HepG2 (cell line): ENCODE measurements around the gene CLDN9. TPM values are rescaled to one million over a fixed set of nuclear protein-coding genes. Genes with fewer than 3 reads are reported as not detected.
A peak's percentile ranks its signal among the peaks of the same experiment; 100 is the strongest.

Source experiments
- ATAC-seq: fragments of 200-7000 bp; cut with Tn5 transposase; 3 replicates; pipeline ENCODE4 v1.9.1; 2020; ENCODE audit warnings: mild to moderate bottlenecking, moderate library complexity
- BruUV-seq: library from RNA; stranded (reverse); fragments of 400-500 nt; replicated peaks from 2 replicates; lab custom pipeline; 2021; lab: Mats Ljungman, UMichigan
- CTCF ChIA-PET: fragments of 300-600 bp; formaldehyde crosslinking; extraction: SDS; loops from one replicate; lab custom pipeline; 2021; ENCODE audit warnings: low total read pairs, inconsistent platforms, low intra/inter-chr PET ratio; lab: Yijun Ruan, JAX
- POLR2A ChIA-PET: fragments of 350-600 bp; sonication (Branson Sonifier 250); formaldehyde crosslinking; loops from one replicate; lab custom pipeline; 2020; ENCODE audit warnings: antibody characterized with exemption, inconsistent platforms; lab: Yijun Ruan, JAX
- DNase-seq: peaks from one replicate; pipeline ENCODE4 v3.0.0-alpha.2; 2015; ENCODE audit warnings: low spot score
- FAIRE-seq: peaks from 3 replicates; lab custom pipeline; 2011; peaks lifted over from hg19 to GRCh38; lab: Jason Lieb, UNC
- H2AFZ ChIP-seq: one replicate; pipeline ENCODE4 v1.6.1; 2011; ENCODE audit warnings: low read length, inconsistent platforms
- H3K27ac ChIP-seq: fragments of 300-600 bp; 3 replicates; pipeline ENCODE4 v1.8.0; 2011; ENCODE audit warnings: mixed run types, mild to moderate bottlenecking, mixed read lengths, low read length, inconsistent platforms; ENCODE audit not compliant: insufficient read depth; ENCODE audit errors: extremely low read length
- H3K27me3 ChIP-seq, 2 experiments: fragments of 200-600 bp in 1 of 2; 2 replicates in 1 of 2; 3 replicates in 1 of 2; pipeline versions ENCODE4 v1.6.0 to v1.8.0; 2011; ENCODE audit warnings: low read length in 2 of 2, mild to moderate bottlenecking in 2 of 2, moderate library complexity in 2 of 2, inconsistent platforms in 1 of 2; ENCODE audit not compliant: insufficient read depth in 2 of 2, control insufficient read depth in 1 of 2
- H3K36me3 ChIP-seq, 2 experiments: fragments of 200-600 bp in 1 of 2; replicated peaks in 1 of 2; 2 replicates in 1 of 2; 3 replicates in 1 of 2; pipeline versions ENCODE4 v1.5.1 to v1.8.0; 2011; ENCODE audit warnings: low read length in 2 of 2, inconsistent platforms in 1 of 2; ENCODE audit not compliant: insufficient read depth in 2 of 2, control insufficient read depth in 1 of 2
- H3K4me1 ChIP-seq: 2 replicates; pipeline ENCODE4 v1.5.1; 2012; ENCODE audit warnings: low read length, inconsistent platforms; ENCODE audit not compliant: insufficient read depth
- H3K4me2 ChIP-seq: 2 replicates; pipeline ENCODE4 v1.6.0; 2011; ENCODE audit warnings: low read depth, low read length, inconsistent platforms
- H3K4me3 ChIP-seq, 3 experiments: fragments of 200-600 bp in 1 of 3; sonication (generic), shearing (Covaris generic) in 1 of 3; replicated peaks in 1 of 3; 2 replicates each; pipeline ENCODE4 v1.5.1; 2011 to 2016; ENCODE audit warnings: low read length in 3 of 3, inconsistent platforms in 2 of 3, low read depth in 2 of 3, mild to moderate bottlenecking in 2 of 3, control low read depth in 1 of 3, mixed read lengths in 1 of 3; ENCODE audit not compliant: insufficient read depth in 1 of 3
- H3K79me2 ChIP-seq: one replicate; pipeline ENCODE4 v1.6.1; 2011; ENCODE audit warnings: low read length, inconsistent platforms; ENCODE audit not compliant: insufficient read depth
- H3K9ac ChIP-seq: 2 replicates; pipeline ENCODE4 v1.6.0; 2011; ENCODE audit warnings: mild to moderate bottlenecking, low read depth, low read length, inconsistent platforms; ENCODE audit not compliant: insufficient read depth
- H3K9me3 ChIP-seq: 2 replicates; pipeline ENCODE4 v1.5.1; 2012; ENCODE audit warnings: mild to moderate bottlenecking, low read length
- H4K20me1 ChIP-seq: 2 replicates; pipeline ENCODE4 v1.6.0; 2011; ENCODE audit warnings: inconsistent platforms, mild to moderate bottlenecking, low read length, moderate library complexity; ENCODE audit not compliant: insufficient read depth
- DPF2 ChIP-seq: sonication (generic); formaldehyde crosslinking; IDR thresholded peaks from 2 replicates; pipeline ENCODE4 v1.4.0; 2020; ENCODE audit warnings: mild to moderate bottlenecking, low read depth, missing genetic modification reagents, borderline replicate concordance
- HES4 ChIP-seq: sonication (generic); formaldehyde crosslinking; IDR thresholded peaks from 2 replicates; pipeline ENCODE4 v1.9.0; 2021; ENCODE audit warnings: mild to moderate bottlenecking, missing genetic modification reagents, borderline replicate concordance
- IRF9 ChIP-seq: sonication (generic); formaldehyde crosslinking; IDR thresholded peaks from 2 replicates; pipeline ENCODE4 v1.8.0; 2022; ENCODE audit warnings: missing genetic modification reagents, mild to moderate bottlenecking, borderline replicate concordance
- KDM1A ChIP-seq: IDR thresholded peaks from 2 replicates; pipeline ENCODE4 v1.6.1; 2016; ENCODE audit warnings: missing compliant biosample characterization
- NFKBIZ ChIP-seq: IDR thresholded peaks from 2 replicates; pipeline ENCODE4 v1.6.1; 2018; ENCODE audit warnings: missing genetic modification reagents, missing compliant biosample characterization
- POLR2AphosphoS2 ChIP-seq: IDR thresholded peaks from 2 replicates; pipeline ENCODE4 v1.6.1; 2011; ENCODE audit warnings: low read depth, low read length, improper control_type of control experiment
- SATB2 ChIP-seq: sonication (generic); formaldehyde crosslinking; IDR thresholded peaks from 2 replicates; pipeline ENCODE4 v1.5.0; 2020; ENCODE audit warnings: missing genetic modification reagents
- STAG1 ChIP-seq: sonication (generic); formaldehyde crosslinking; IDR thresholded peaks from 2 replicates; pipeline ENCODE4 v1.4.0; 2020; ENCODE audit warnings: missing genetic modification reagents
- TIGD3 ChIP-seq: sonication (generic); formaldehyde crosslinking; IDR thresholded peaks from 2 replicates; pipeline ENCODE4 v1.5.1; 2020; ENCODE audit warnings: mild to moderate bottlenecking, missing genetic modification reagents, borderline replicate concordance
- TRIM24 ChIP-seq: sonication (generic); formaldehyde crosslinking; IDR thresholded peaks from 2 replicates; pipeline ENCODE4 v1.8.0; 2022; ENCODE audit warnings: mild to moderate bottlenecking, missing genetic modification reagents
- ZBTB49 ChIP-seq: sonication (generic); formaldehyde crosslinking; IDR thresholded peaks from 2 replicates; pipeline ENCODE4 v1.4.0; 2020; ENCODE audit warnings: missing genetic modification reagents, borderline replicate concordance
- ZFP1 ChIP-seq: IDR thresholded peaks from 2 replicates; pipeline ENCODE4 v1.6.1; 2016
- ZFP62 ChIP-seq: sonication (generic); formaldehyde crosslinking; IDR thresholded peaks from 2 replicates; pipeline ENCODE4 v1.4.0; 2020; ENCODE audit warnings: missing genetic modification reagents
- ZMYM2 ChIP-seq: sonication (generic); formaldehyde crosslinking; IDR thresholded peaks from 2 replicates; pipeline ENCODE4 v1.8.0; 2022; ENCODE audit warnings: mild to moderate bottlenecking, missing genetic modification reagents
- ZNF317 ChIP-seq: sonication (generic); formaldehyde crosslinking; IDR thresholded peaks from 2 replicates; pipeline ENCODE4 v1.5.0; 2020; ENCODE audit warnings: mild to moderate bottlenecking, missing genetic modification reagents
- ZNF615 ChIP-seq: sonication (generic); formaldehyde crosslinking; IDR thresholded peaks from 2 replicates; pipeline ENCODE4 v1.5.0; 2020; ENCODE audit warnings: mild to moderate bottlenecking, missing genetic modification reagents, borderline replicate concordance
- ZNF703 ChIP-seq: sonication (generic); formaldehyde crosslinking; IDR thresholded peaks from 2 replicates; pipeline ENCODE4 v1.5.1; 2020; ENCODE audit warnings: missing genetic modification reagents, mild to moderate bottlenecking, moderate library complexity, borderline replicate concordance
- ZNF709 ChIP-seq: sonication (generic); formaldehyde crosslinking; IDR thresholded peaks from 2 replicates; pipeline ENCODE4 v1.5.0; 2020; ENCODE audit warnings: mild to moderate bottlenecking, missing genetic modification reagents
- ZNF816 ChIP-seq: sonication (generic); formaldehyde crosslinking; IDR thresholded peaks from 2 replicates; pipeline ENCODE4 v1.8.0; 2022; ENCODE audit warnings: missing genetic modification reagents, mild to moderate bottlenecking, borderline replicate concordance
- WGBS: methylation state at CpG from one replicate; pipeline ENCODE4 v1.1.6; 2017; ENCODE audit warnings: low lambda C conversion rate; 5-methylcytosine and 5-hydroxymethylcytosine counted together
- in situ Hi-C: cut with HindIII; loops from 2 replicates; pipeline ENCODE4 v1.10.0; 2017; ENCODE audit warnings: low pct_unique_long_range_greater_than_20kb; ENCODE audit not compliant: extremely low pct_ligation_motif_present
- intact Hi-C: fragments of 100-400 bp; cut with micrococcal nuclease; formaldehyde crosslinking; loops from one replicate; pipeline ENCODE4 v1.10.0; 2022; ENCODE audit not compliant: unreplicated experiment
- polyA plus RNA-seq, 8 experiments: library from polyadenylated mRNA; depleted of rRNA in 3 of 8; stranded (reverse) in 7 of 8; unstranded in 1 of 8; fragments of >200 nt; fragmentation: Illumina TruSeq in 4 of 8; extraction: Trizol in 4 of 8; gene quantifications; 2 replicates each; pipeline versions ENCODE4 v1.2.1 to v1.2.3, GENCODE V29; 2011 to 2016; ENCODE audit warnings: low read depth in 4 of 8, missing spikeins in 1 of 8, mixed read lengths in 1 of 8; ENCODE audit not compliant: insufficient read depth in 1 of 8
- total RNA-seq, 5 experiments: library from RNA; depleted of rRNA; stranded (reverse); fragments of >200 nt; fragmentation: Illumina TruSeq; extraction: Trizol; gene quantifications; 2 replicates each; pipeline ENCODE4 v1.2.3, GENCODE V29; 2016; ENCODE audit warnings: low read depth in 1 of 5

Gene CLDN9
- total and polyA plus RNA-seq, 2 of the 13 experiments (the other 11 are each of a cell fraction or from before 2014, with no cell fraction given), result 0.15 to 0.26 TPM

- TF ChIP-seq ZBTB49 (CRISPR knock-in tag) (no peak), SATB2 (no peak), ZMYM2 (CRISPR knock-in tag) (no peak), DPF2 (CRISPR knock-in tag) (no peak), ZNF615 (no peak), STAG1 (CRISPR knock-in tag) (peak; percentile 86), KDM1A (CRISPR knock-in tag) (no peak), TRIM24 (CRISPR knock-in tag) (no peak)
These were observed 46.5 kb downstream of the CLDN9 start (continued) for GRCh38 chr16:3059041-3059722.

GRCh38 chr16:3059723-3060242, 47.1 kb downstream of the CLDN9 start:
- DNase-seq (no peak), FAIRE-seq (no peak), ATAC-seq (peak; percentile 7; the same call in 2 of the 3 replicates)
- peak overlapping the region; percentile 99 for H3K4me2 ChIP-seq
- no peaks in the 10 kb centered on the region for H3K79me2 ChIP-seq
- POLR2A ChIA-PET, result interaction anchor here (0.7 to 3.0 kb wide), 20 partner anchors 10 to 1291 kb away, joined by 3 to 30 read pairs (median 4); partner anchors contain the start of genes PAM16, PAQR4, TNFRSF12A and ZNF205
- in situ Hi-C loops (no loop called here), intact Hi-C loops (loop anchor here (1.0 to 2.0 kb wide), 3 partner anchors 28 to 69 kb away; no protein-coding TSS in a partner anchor)
- H2AFZ ChIP-seq, result no peak overlapping the region
- H3K27me3 ChIP-seq, result no peaks in the 10 kb centered on the region
- peak overlapping the region; percentile 55 for H3K27ac ChIP-seq
- 7% methylated on average over 9 of the region's 9 CpGs for WGBS
- CTCF ChIA-PET, result interaction anchor here (0.7 to 1.6 kb wide), 5 partner anchors 26 to 42 kb away, joined by 3 to 8 read pairs (median 7); no protein-coding TSS in a partner anchor
- BruUV-seq, result TSS peak; percentile 74
- H3K4me3 ChIP-seq, result peak overlapping the region; percentile 74 to 91 (median 90); a peak in 5 of 6 replicates
- no peaks in the 10 kb centered on the region for H4K20me1 ChIP-seq
- H3K9ac ChIP-seq, result peak overlapping the region; percentile 77
- H3K9me3 ChIP-seq, result no peaks in the 10 kb centered on the region
- H3K4me1 ChIP-seq, result peaks cover 20% of the 10 kb centered on the region
- H3K36me3 ChIP-seq, result no peaks in the 10 kb centered on the region
- TF ChIP-seq NFKBIZ (CRISPR knock-in tag) (no peak), ZNF317 (CRISPR knock-in tag) (peak; percentile 10; the same call in 1 of the 2 replicates), POLR2AphosphoS2 (no peak), IRF9 (no peak), ZFP62 (CRISPR knock-in tag) (no peak), ZNF703 (0 out of 2 replicates have a peak, but pooled peaks have one; percentile 16), ZFP1 (no peak), ZNF709 (0 out of 2 replicates have a peak, but pooled peaks have one; percentile 65), HES4 (0 out of 2 replicates have a peak, but pooled peaks have one; percentile 4), ZNF816 (0 out of 2 replicates have a peak, but pooled peaks have one; percentile 50), TIGD3 (CRISPR knock-in tag) (no peak)
